ENCODE results near the gene ISLR2.

Gene ISLR2

GRCh38 chr15:74178326-74179100 lies 48.1 kb downstream of the ISLR2 start:
- DNase-seq (ENCODE audit: low spot score), result no peak

- no peak for DNase-seq (ENCODE audit: low spot score)
Measured at GRCh38 chr15:74179101-74179841, 48.9 kb downstream of the ISLR2 start.

GRCh38 chr15:74179983-74180880 lies 49.8 kb downstream of the ISLR2 start:
- no peak for DNase-seq (ENCODE audit: low spot score)

- no peak for DNase-seq (ENCODE audit: low spot score)
Measured at GRCh38 chr15:74180881-74181602, 50.7 kb downstream of the ISLR2 start.

- DNase-seq (ENCODE audit: low spot score), result no peak
Measured at GRCh38 chr15:74182131-74182530, 51.7 kb downstream of the ISLR2 start.

GRCh38 chr15:74184582-74185091 lies 54.3 kb downstream of the ISLR2 start:
- DNase-seq (ENCODE audit: low spot score), result no peak

- DNase-seq (ENCODE audit: low spot score), result no peak
Measured at GRCh38 chr15:74185710-74186348, 55.4 kb downstream of the ISLR2 start.

Measured in CD4-positive, alpha-beta T cell treated with Interleukin-6 at 100 ng/mL for 8 hours (primary cell).